GM12878 (cell line): Measurements from ENCODE around the gene CCDC88C. TPM values are rescaled to one million over a fixed set of nuclear protein-coding genes. Genes with fewer than 3 reads are reported as not detected.

Experiments used
- ATAC-seq: fragments of 200-7000 bp; cut with Tn5 transposase; 3 replicates; pipeline ENCODE4 v1.9.1; 2020; ENCODE audit warnings: mild to moderate bottlenecking, moderate library complexity
- BruUV-seq: library from RNA; stranded (reverse); fragments of 400-500 nt; replicated peaks from 2 replicates; lab custom pipeline; 2021; lab: Mats Ljungman, UMichigan
- CTCF ChIA-PET: fragments of 300-600 bp; sonication (Branson Sonifier 250); formaldehyde crosslinking; extraction: SDS; loops from one replicate; lab custom pipeline; 2021; ENCODE audit warnings: inconsistent platforms; lab: Yijun Ruan, JAX
- POLR2A ChIA-PET: fragments of 350-600 bp; formaldehyde crosslinking; extraction: SDS; loops from one replicate; lab custom pipeline; 2021; ENCODE audit warnings: inconsistent platforms; lab: Charles Lee
- RAD21 ChIA-PET: fragments of 300-600 bp; sonication (Branson Sonifier 250); formaldehyde crosslinking; loops from one replicate; lab custom pipeline; 2023; ENCODE audit warnings: antibody characterized with exemption; ENCODE audit not compliant: unreplicated experiment; lab: Charles Lee
- SMC1A ChIA-PET: fragments of 300-600 bp; sonication (Branson Sonifier 250); formaldehyde crosslinking; loops from one replicate; lab custom pipeline; 2023; ENCODE audit not compliant: unreplicated experiment, uncharacterized antibody; lab: Charles Lee
- DNase-seq: peaks from one replicate; pipeline ENCODE4 v3.0.0-alpha.2; 2011; ENCODE audit warnings: low read depth, low spot score
- FAIRE-seq: peaks from 3 replicates; lab custom pipeline; 2011; peaks lifted over from hg19 to GRCh38; lab: Jason Lieb, UNC
- H2AFZ ChIP-seq: 2 replicates; pipeline ENCODE4 v1.6.0; 2011; ENCODE audit warnings: low read depth, low read length, control low read depth; ENCODE audit not compliant: control insufficient read depth
- H3K27ac ChIP-seq: 2 replicates; pipeline ENCODE4 v1.5.1; 2011; ENCODE audit warnings: control low read depth; ENCODE audit not compliant: control insufficient read depth, insufficient read depth
- H3K27me3 ChIP-seq, 2 experiments: replicated peaks in 1 of 2; 2 replicates each; pipeline versions ENCODE4 v1.6.0 to v1.6.1; 2011; ENCODE audit warnings: low read length in 1 of 2; ENCODE audit not compliant: control insufficient read depth in 2 of 2, insufficient read depth in 2 of 2
- H3K36me3 ChIP-seq, 2 experiments: 2 replicates each; pipeline ENCODE4 v1.5.1; 2011; ENCODE audit warnings: low read length in 1 of 2; ENCODE audit not compliant: control insufficient read depth in 2 of 2, insufficient read depth in 2 of 2
- H3K4me1 ChIP-seq: 2 replicates; pipeline ENCODE4 v1.6.1; 2011; ENCODE audit warnings: mild to moderate bottlenecking, low read length, moderate library complexity, mixed read lengths; ENCODE audit not compliant: control insufficient read depth, insufficient read depth
- H3K4me2 ChIP-seq: 2 replicates; pipeline ENCODE4 v1.6.0; 2011; ENCODE audit warnings: control low read depth; ENCODE audit not compliant: control insufficient read depth, insufficient read depth
- H3K4me3 ChIP-seq: fragments of 200-600 bp; sonication (generic); 2 replicates; pipeline ENCODE4 v1.5.1; 2016
- H3K79me2 ChIP-seq: 2 replicates; pipeline ENCODE4 v1.6.0; 2011; ENCODE audit warnings: low read length; ENCODE audit not compliant: control insufficient read depth, insufficient read depth
- H3K9ac ChIP-seq: 2 replicates; pipeline ENCODE4 v1.8.0; 2011; ENCODE audit warnings: low read length, control low read depth, mixed read lengths; ENCODE audit not compliant: control insufficient read depth, insufficient read depth
- H3K9me3 ChIP-seq: replicated peaks from 3 replicates; pipeline ENCODE4 v1.5.1; 2011; ENCODE audit warnings: mild to moderate bottlenecking, low read length; ENCODE audit not compliant: control insufficient read depth, insufficient read depth
- H4K20me1 ChIP-seq: 2 replicates; pipeline ENCODE4 v1.6.0; 2011; ENCODE audit not compliant: control insufficient read depth, insufficient read depth
- CHD2 ChIP-seq: IDR thresholded peaks from 2 replicates; pipeline ENCODE4 v1.6.1; 2011; ENCODE audit warnings: low read depth, low read length, improper control_type of control experiment, borderline replicate concordance
- CHD4 ChIP-seq: fragments of 200-600 bp; sonication (generic); IDR thresholded peaks from 2 replicates; pipeline ENCODE4 v1.6.1; 2016; ENCODE audit warnings: mild to moderate bottlenecking
- CREM ChIP-seq: IDR thresholded peaks from 2 replicates; pipeline ENCODE4 v1.6.1; 2014; ENCODE audit warnings: antibody characterized with exemption, low read depth
- IKZF1 ChIP-seq: fragments of 450-650 bp; conservative IDR thresholded peaks from 2 replicates; pipeline ENCODE4 v1.6.1; 2017; ENCODE audit warnings: antibody characterized with exemption, mild to moderate bottlenecking
- LARP7 ChIP-seq: fragments of 450-650 bp; IDR thresholded peaks from 2 replicates; pipeline ENCODE4 v1.6.1; 2017; ENCODE audit warnings: mild to moderate bottlenecking
- MTA3 ChIP-seq: IDR thresholded peaks from 2 replicates; pipeline ENCODE4 v1.6.1; 2012; ENCODE audit warnings: low read length, inconsistent platforms, borderline replicate concordance
- POLR2A ChIP-seq: IDR thresholded peaks from 2 replicates; pipeline ENCODE4 v1.6.1; 2011; ENCODE audit warnings: low read depth, mild to moderate bottlenecking, low read length
- POLR2AphosphoS2 ChIP-seq: IDR thresholded peaks from 2 replicates; pipeline ENCODE4 v1.6.1; 2011; ENCODE audit warnings: low read depth, mild to moderate bottlenecking, low read length, improper control_type of control experiment, moderate library complexity
- POLR2AphosphoS5 ChIP-seq: IDR thresholded peaks from 2 replicates; pipeline ENCODE4 v1.6.1; 2011; ENCODE audit warnings: mild to moderate bottlenecking, low read length, inconsistent platforms
- RCOR1 ChIP-seq: conservative IDR thresholded peaks from 2 replicates; pipeline ENCODE4 v1.6.1; 2012; ENCODE audit warnings: low read depth, low read length, improper control_type of control experiment
- SMARCA5 ChIP-seq: fragments of 450-650 bp; IDR thresholded peaks from 2 replicates; pipeline ENCODE4 v1.6.1; 2017; ENCODE audit warnings: mild to moderate bottlenecking
- WGBS: methylation state at CpG from one replicate; pipeline ENCODE4 v1.1.6; 2016; ENCODE audit warnings: low lambda C conversion rate; ENCODE audit not compliant: insufficient replicate concordance, insufficient coverage; ENCODE audit errors: missing lambda C conversion rate; 5-methylcytosine and 5-hydroxymethylcytosine counted together
- in situ Hi-C: fragments of 300-500 bp; cut with MboI; formaldehyde crosslinking; loops from 9 replicates; pipeline ENCODE4 v1.14.3; 2018; ENCODE audit warnings: mixed read lengths
- intact Hi-C: fragments of 100-400 bp; cut with micrococcal nuclease; formaldehyde crosslinking; loops from one replicate; pipeline ENCODE4 v1.14.2; 2022; ENCODE audit not compliant: unreplicated experiment
- polyA plus RNA-seq, 11 experiments: library from polyadenylated mRNA; depleted of rRNA in 4 of 11; unstranded in 6 of 11; stranded (reverse) in 5 of 11; fragments of >200 nt; fragmentation: Nextera tagmentation in 4 of 11; fragmentation: Illumina TruSeq in 1 of 11; extraction: Ambion mirVana in 4 of 11; extraction: Trizol in 1 of 11; gene quantifications; 1 replicate in 1 of 11; 2 replicates in 10 of 11; pipeline versions ENCODE4 v1.2.1 to v1.2.3, GENCODE V29; 2011 to 2016; ENCODE audit warnings: inconsistent platforms in 2 of 11, missing spikeins in 2 of 11, low read depth in 1 of 11
- total RNA-seq, 4 experiments: library from RNA; depleted of rRNA in 3 of 4; stranded (reverse); fragments of >200 nt in 3 of 4; fragmentation: Illumina TruSeq in 1 of 4; extraction: Trizol in 1 of 4; gene quantifications; 2 replicates each; pipeline versions ENCODE4 v1.2.1 to v1.2.3, GENCODE V29; 2013 to 2021
- TF ChIP-seq, protein P1 (sequence below): IDR thresholded peaks from 2 replicates; pipeline ENCODE4 v1.6.1; 2012; ENCODE audit warnings: low read length, inconsistent platforms

Gene CCDC88C
- total and polyA plus RNA-seq, 10 of the 15 experiments (the other 5 are each of a cell fraction or from before 2014, with no cell fraction given) = 4.0 to 79.6 (median 36.6) TPM

DNA sequence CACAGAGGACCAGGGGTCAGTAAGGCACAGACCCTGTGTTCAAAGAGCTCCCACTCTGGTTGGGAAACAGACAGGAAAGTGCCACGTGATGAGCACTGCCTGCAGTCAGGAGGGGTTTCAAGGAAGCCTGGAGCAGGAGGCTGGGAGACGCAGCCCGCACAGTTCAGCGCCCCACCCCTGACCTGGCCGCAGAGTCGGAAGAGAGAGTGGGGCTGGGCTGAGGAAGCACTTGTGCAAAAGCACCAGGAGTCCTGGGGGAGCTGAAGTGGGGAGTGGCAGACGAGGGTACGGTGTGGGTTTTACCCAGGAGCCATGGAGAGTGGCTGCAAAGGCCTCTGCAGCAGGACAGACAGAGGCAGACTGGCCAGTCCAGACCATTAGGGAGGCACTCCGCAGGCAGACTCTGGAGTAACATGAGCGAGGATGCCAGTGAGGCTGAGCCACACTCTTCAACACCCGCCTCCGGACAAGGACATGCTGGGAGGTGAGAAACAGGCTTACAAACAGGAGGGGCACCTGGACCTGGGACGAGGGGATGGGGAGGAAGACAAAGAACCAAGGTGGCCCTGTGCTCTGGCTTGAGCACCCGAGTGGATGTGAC, 87.4 kb downstream of the CCDC88C start:
- Histone ChIP-seq H3K4me3 (no peak overlapping the region), H3K79me2 (peaks cover 15% of the 10 kb centered on the region), H4K20me1 (no peaks in the 10 kb centered on the region), H3K4me1 (peaks cover 41% of the 10 kb centered on the region), H3K27me3 (no peaks in the 10 kb centered on the region), H2AFZ (no peak overlapping the region), H3K9me3 (no peaks in the 10 kb centered on the region), H3K4me2 (no peak overlapping the region), H3K9ac (no peak overlapping the region), H3K36me3 (peaks cover 28 to 46% of the 10 kb centered on the region in 2 experiments), H3K27ac (no peak overlapping the region)
- SMC1A ChIA-PET = interaction anchor here (1.2 to 2.4 kb wide), 2 partner anchors 14 to 20 kb away, joined by 4 to 8 read pairs; no protein-coding TSS in a partner anchor
- POLR2A ChIA-PET = interaction anchor here (1.3 kb wide), 1 partner anchor 21 kb away, joined by 4 read pairs; no protein-coding TSS in a partner anchor
- FAIRE-seq (no peak), ATAC-seq (no peak), DNase-seq (no peak)
- RAD21 ChIA-PET = no interaction called here
- CTCF ChIA-PET = interaction anchor here (1.4 to 13.6 kb wide), 2 partner anchors 15 to 89 kb away, joined by 4 to 242 read pairs; partner anchors contain the start of gene CCDC88C
- no TSS peak for BruUV-seq
- no peak for TF ChIP-seq IKZF1
- no peak for TF ChIP-seq LARP7
- TF ChIP-seq POLR2A = 0 out of 2 replicates have a peak, but pooled peaks have one; percentile 17
- TF ChIP-seq POLR2AphosphoS5 = 0 out of 2 replicates have a peak, but pooled peaks have one; percentile 6
- TF ChIP-seq MTA3 = no peak
- no peak for TF ChIP-seq CREM
- WGBS = 78% methylated on average over 14 of the region's 14 CpGs
- in situ Hi-C loops (no loop called here), intact Hi-C loops (no loop called here)

GRCh38 chr14:91329486-91330014, 88.1 kb downstream of the CCDC88C start:
- FAIRE-seq = no peak
- no peak overlapping the region for H3K4me3 ChIP-seq
- DNase-seq = no peak
- intact Hi-C loops (loop anchor here (10.0 kb wide), 1 partner anchor 175 kb away; no protein-coding TSS in a partner anchor), in situ Hi-C loops (no loop called here)
- ChIA-PET POLR2A (interaction anchor here (1.3 kb wide), 1 partner anchor 21 kb away, joined by 4 read pairs; no protein-coding TSS in a partner anchor), RAD21 (no interaction called here), CTCF (interaction anchor here (1.3 to 13.6 kb wide), 4 partner anchors 14 to 90 kb away, joined by 3 to 242 read pairs (median 7); partner anchors contain the start of gene CCDC88C), SMC1A (interaction anchor here (1.2 to 2.4 kb wide), 2 partner anchors 14 to 21 kb away, joined by 4 to 8 read pairs; no protein-coding TSS in a partner anchor)
- H3K36me3 ChIP-seq = peaks cover 28 to 47% of the 10 kb centered on the region in 2 experiments
- no peak overlapping the region for H3K27ac ChIP-seq
- no peak for ATAC-seq
- no TSS peak for BruUV-seq
- no peak overlapping the region for H2AFZ ChIP-seq
- H3K4me1 ChIP-seq = peaks cover 44% of the 10 kb centered on the region
- peaks cover 15% of the 10 kb centered on the region for H3K79me2 ChIP-seq
- no peaks in the 10 kb centered on the region for H3K27me3 ChIP-seq
- no peak overlapping the region for H3K9ac ChIP-seq
- WGBS = 86% methylated on average over 3 of the region's 3 CpGs
- no peak overlapping the region for H3K4me2 ChIP-seq
- no peaks in the 10 kb centered on the region for H4K20me1 ChIP-seq
- H3K9me3 ChIP-seq = no peaks in the 10 kb centered on the region
- TF ChIP-seq RCOR1 = no peak
- TF ChIP-seq, protein P1, sequence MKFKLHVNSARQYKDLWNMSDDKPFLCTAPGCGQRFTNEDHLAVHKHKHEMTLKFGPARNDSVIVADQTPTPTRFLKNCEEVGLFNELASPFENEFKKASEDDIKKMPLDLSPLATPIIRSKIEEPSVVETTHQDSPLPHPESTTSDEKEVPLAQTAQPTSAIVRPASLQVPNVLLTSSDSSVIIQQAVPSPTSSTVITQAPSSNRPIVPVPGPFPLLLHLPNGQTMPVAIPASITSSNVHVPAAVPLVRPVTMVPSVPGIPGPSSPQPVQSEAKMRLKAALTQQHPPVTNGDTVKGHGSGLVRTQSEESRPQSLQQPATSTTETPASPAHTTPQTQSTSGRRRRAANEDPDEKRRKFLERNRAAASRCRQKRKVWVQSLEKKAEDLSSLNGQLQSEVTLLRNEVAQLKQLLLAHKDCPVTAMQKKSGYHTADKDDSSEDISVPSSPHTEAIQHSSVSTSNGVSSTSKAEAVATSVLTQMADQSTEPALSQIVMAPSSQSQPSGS = no peak
- TF ChIP-seq CHD4 = no peak
- no peak for TF ChIP-seq SMARCA5
- no peak for TF ChIP-seq CHD2
- TF ChIP-seq POLR2AphosphoS2 = no peak
